Motor neuron (in vitro differentiated cells): ENCODE measurements around the gene MEG3. TPM values are rescaled to one million over a fixed set of nuclear protein-coding genes. Genes with fewer than 3 reads are reported as not detected.
A peak's percentile ranks its signal among the peaks of the same experiment; 100 is the strongest.
"Not testable (repeated sequence)": the region's sequence is repeated elsewhere in the genome, so short reads cannot be mapped to it uniquely, and the experiment has no call there.

Experiments
- ATAC-seq, 8 experiments: fragments of 200-7000 bp; cut with Tn5 transposase; replicated peaks in 6 of 8; 2 replicates each; pipeline ENCODE4 v1.8.0; 2021; ENCODE audit warnings: mild to moderate bottlenecking in 8 of 8, moderate library complexity in 8 of 8
- H3K27ac ChIP-seq, 2 donors: fragments of 250-450 bp; sonication (Bioruptor Pico); 2 replicates each; pipeline ENCODE4 v1.9.0; 2021; ENCODE audit warnings: antibody characterized with exemption in 2 of 2, mild to moderate bottlenecking in 2 of 2, moderate library complexity in 1 of 2
- H3K4me1 ChIP-seq, 2 donors: fragments of 250-450 bp; sonication (Bioruptor Pico); replicated peaks in 1 of 2; 2 replicates each; pipeline ENCODE4 v1.6.1; 2021; ENCODE audit warnings: antibody characterized with exemption in 2 of 2, mild to moderate bottlenecking in 2 of 2, moderate library complexity in 1 of 2
- H3K4me3 ChIP-seq, 5 donors: fragments of 250-450 bp; sonication (Bioruptor Pico); 2 replicates each; pipeline ENCODE4 v1.9.0; 2021; ENCODE audit warnings: antibody characterized with exemption in 5 of 5, mild to moderate bottlenecking in 5 of 5, moderate library complexity in 4 of 5
- WGBS, 10 experiments: fragments of 450-650 bp; shearing (Covaris generic); methylation state at CpG; one replicate each; pipeline ENCODE4 v1.0.0; 2022; 5-methylcytosine and 5-hydroxymethylcytosine counted together
- in situ Hi-C, 9 experiments: fragments of 400-800 bp; cut with MboI; loops; one replicate each; pipeline ENCODE4 v1.15.0; 2021; ENCODE audit warnings: low sequenced_read_pairs in 9 of 9, low pct_unique_long_range_greater_than_20kb in 2 of 9; ENCODE audit not compliant: unreplicated experiment in 9 of 9
- total RNA-seq, 8 experiments: library from RNA; unstranded; fragments of 300-600 nt; gene quantifications; 2 replicates each; pipeline versions ENCODE4 v1.2.3 to v1.2.4, GENCODE V29; 2022

MEG3 gene
- total RNA-seq, 8 experiments from 2014 or later: 1.9 to 1,167 (median 108) TPM

- H3K4me3 ChIP-seq: no peak overlapping the region
- H3K4me1 ChIP-seq: peaks cover 41 to 48% of the 10 kb centered on the region in 2 donors
- 86 to 100% (median 100%) methylated on average over 1 to 10 of the region's 13 CpGs; no CpG with 5 or more reads in 5 of the 10 experiments for WGBS, 10 experiments
- in situ Hi-C loops: no loop called here
- ATAC-seq: peak in 5 of 8 experiments; percentile 19 to 54 (median 40)
- H3K27ac ChIP-seq: peak overlapping the region; percentile 46 to 75
Measured at GRCh38 chr14:100791348-100791735, 34.6 kb upstream of the MEG3 start.

DNA sequence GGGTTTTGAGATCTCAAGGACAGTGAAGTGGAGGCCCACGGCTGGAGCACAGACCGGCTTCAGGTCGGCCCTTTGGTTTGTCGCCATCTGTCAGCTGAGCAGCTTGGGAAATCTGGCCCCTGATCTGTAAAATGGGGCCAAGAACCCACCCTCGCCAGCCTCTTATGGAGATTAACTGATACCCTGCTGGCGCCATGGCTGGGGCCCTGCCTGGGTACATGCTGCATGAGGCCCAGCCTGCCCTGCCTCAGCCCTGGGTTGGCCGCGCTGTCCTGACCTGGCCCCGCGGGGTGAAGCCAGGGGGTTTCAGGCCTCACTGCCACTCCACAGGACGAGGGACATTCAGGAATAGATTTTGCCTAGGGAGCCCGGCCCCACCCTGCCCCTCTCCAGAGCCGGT lies 33.9 kb upstream of the MEG3 start:
- no peak overlapping the region for H3K4me3 ChIP-seq
- ATAC-seq: no peak
- 90 to 100% (median 93%) methylated on average over 1 to 8 of the region's 13 CpGs; no CpG with 5 or more reads in 7 of the 10 experiments for WGBS, 10 experiments
- in situ Hi-C loops: no loop called here
- no peak overlapping the region for H3K27ac ChIP-seq
- peaks cover 34 to 41% of the 10 kb centered on the region in 2 donors for H3K4me1 ChIP-seq

- ATAC-seq: peak in 1 of 8 experiments; percentile 46
- no peak overlapping the region for H3K27ac ChIP-seq
- no peak overlapping the region for H3K4me3 ChIP-seq
- peaks cover 14 to 16% of the 10 kb centered on the region in 2 donors for H3K4me1 ChIP-seq
- 23 to 100% (median 87%) methylated on average over 1 to 4 of the region's 4 CpGs for WGBS, 10 experiments
- in situ Hi-C loops: no loop called here
Measured at GRCh38 chr14:100796946-100797345, 29.0 kb upstream of the MEG3 start.

DNA sequence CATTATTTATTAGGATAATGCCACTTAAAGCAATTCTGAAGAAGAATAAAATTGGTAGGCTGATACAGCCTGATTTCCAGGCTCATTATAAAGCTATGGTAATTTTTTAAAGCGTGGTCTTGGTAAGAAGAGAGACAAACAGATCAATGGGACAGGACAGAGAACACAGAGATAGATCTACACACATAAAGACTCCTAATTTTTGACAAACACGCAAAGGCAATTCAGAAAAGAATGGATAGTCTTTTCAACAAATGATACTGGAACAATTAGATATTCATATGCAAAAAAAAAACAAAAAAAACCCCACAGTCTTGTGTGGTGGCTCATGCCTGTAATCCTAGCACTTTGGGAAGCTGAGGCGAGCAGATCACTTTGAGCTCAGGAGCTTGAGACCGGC lies 25.9 kb upstream of the MEG3 start:
- peak in 2 of 8 experiments; percentile 16 to 18 for ATAC-seq
- in situ Hi-C loops: no loop called here
- H3K4me3 ChIP-seq: no peak overlapping the region
- WGBS, 10 experiments: 20 to 100% (median 78%) methylated on average over 1 to 4 of the region's 4 CpGs; no CpG with 5 or more reads in 1 of the 10 experiments
- H3K4me1 ChIP-seq: peaks cover 14 to 16% of the 10 kb centered on the region in 2 donors
- H3K27ac ChIP-seq: no peak overlapping the region

DNA sequence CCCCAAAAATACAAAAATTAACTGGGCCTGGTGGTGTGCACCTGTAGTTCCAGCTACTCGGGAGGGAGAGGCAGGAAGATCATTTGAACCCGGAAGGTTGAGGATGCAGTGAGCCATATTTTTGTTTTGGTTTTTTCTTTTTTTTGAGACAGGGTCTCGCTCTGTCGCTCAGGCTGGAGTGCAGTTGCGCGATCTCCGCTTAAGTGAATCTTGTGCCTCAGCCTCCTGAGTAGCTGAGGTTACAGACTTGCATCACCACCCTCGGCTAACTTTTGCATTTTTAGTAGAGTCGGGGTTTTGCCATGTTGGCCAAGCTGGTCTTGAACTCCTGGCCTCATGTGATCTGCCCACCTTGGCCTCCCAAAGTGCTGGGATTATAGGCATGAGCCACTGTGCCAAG lies 24.5 kb upstream of the MEG3 start:
- in situ Hi-C loops, ATAC-seq: not testable (repeated sequence)
- H3K4me1 ChIP-seq: peaks cover 14 to 16% of the 10 kb centered on the region in 2 donors

DNA sequence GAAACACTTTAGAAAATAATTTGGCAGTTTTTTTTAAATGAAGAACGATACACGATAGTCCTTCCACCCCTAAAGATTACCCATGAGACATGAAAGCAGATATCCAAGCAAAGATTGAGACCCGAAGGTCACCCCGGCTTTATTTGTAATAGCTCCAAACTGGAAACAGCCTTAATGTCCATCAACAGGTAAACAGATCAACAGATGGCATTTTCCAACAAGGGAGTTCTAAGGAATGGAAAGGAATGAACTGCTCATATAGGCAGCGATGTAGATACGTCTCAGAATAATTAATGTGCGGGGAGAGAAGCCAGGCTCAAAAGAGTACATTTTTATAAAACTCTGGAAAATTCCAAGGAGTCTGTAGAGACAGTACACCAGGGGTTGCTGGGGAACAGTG lies 23.7 kb upstream of the MEG3 start:
- in situ Hi-C loops: no loop called here
- 76 to 100% (median 94%) methylated on average over 1 to 7 of the region's 7 CpGs; no CpG with 5 or more reads in 1 of the 10 experiments for WGBS, 10 experiments
- no peak for ATAC-seq
- Histone ChIP-seq H3K4me1 (peaks cover 14 to 16% of the 10 kb centered on the region in 2 donors), H3K27ac (no peak overlapping the region), H3K4me3 (no peak overlapping the region)

More for the DNA sequence above, 24.5 kb upstream of the MEG3 start:
- H3K4me3 ChIP-seq, H3K27ac ChIP-seq: not testable (repeated sequence)
- 51 to 100% (median 82%) methylated on average over 1 to 9 of the region's 9 CpGs; no CpG with 5 or more reads in 1 of the 10 experiments for WGBS, 10 experiments

- no peak for ATAC-seq
- 60 to 88% (median 82%) methylated on average over 1 to 5 of the region's 5 CpGs; no CpG with 5 or more reads in 7 of the 10 experiments for WGBS, 10 experiments
- H3K4me3 ChIP-seq: no peak overlapping the region
- in situ Hi-C loops: no loop called here
- H3K4me1 ChIP-seq: peaks cover 14 to 16% of the 10 kb centered on the region in 2 donors
- no peak overlapping the region for H3K27ac ChIP-seq
Measured at GRCh38 chr14:100802766-100803165, 23.2 kb upstream of the MEG3 start.

DNA sequence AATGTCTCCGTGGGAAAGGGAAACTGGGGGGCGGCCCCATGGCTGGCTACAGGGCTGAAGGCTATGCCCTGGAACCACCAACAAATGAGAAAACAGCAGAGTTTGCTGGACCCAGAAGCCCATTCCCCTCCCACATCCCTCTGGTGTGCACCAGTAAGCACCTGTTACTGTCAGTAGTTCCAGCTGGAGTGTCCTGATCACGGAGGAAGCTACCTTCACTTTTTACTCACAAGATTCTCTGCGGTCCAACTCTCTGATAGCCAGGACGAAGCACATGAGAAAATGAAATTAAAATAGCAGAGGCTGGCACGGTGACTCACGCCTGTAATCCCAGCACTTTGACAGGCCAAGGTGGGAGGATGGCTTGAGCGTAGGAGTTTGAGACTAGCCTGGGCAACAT lies 22.7 kb upstream of the MEG3 start:
- Histone ChIP-seq H3K27ac (no peak overlapping the region), H3K4me1 (peaks cover 14 to 16% of the 10 kb centered on the region in 2 donors), H3K4me3 (no peak overlapping the region)
- in situ Hi-C loops: no loop called here
- 20 to 100% (median 78%) methylated on average over 1 to 8 of the region's 8 CpGs; no CpG with 5 or more reads in 4 of the 10 experiments for WGBS, 10 experiments
- ATAC-seq: peak in 1 of 8 experiments; percentile 24

DNA sequence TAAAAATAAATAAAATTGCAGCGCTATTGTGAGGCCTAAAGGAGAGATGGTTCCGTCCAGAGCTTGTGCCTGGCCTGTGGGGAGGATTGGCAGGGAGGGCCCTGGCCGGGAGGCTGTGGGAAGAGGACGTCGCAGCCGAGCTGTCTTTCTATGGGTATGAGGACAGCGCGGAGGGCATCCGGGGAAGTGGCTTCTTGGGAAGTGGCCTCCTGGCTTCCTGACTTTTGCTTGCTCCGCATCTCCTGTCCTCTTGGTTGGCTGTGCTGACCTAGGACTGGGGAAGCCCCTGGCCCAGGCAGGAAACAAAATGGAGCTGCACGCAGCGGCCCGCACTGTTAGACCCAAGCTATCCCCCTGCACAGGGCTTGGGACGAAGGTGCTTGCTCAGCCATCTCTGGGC lies 22.2 kb upstream of the MEG3 start:
- H3K4me1 ChIP-seq: peaks cover 14 to 16% of the 10 kb centered on the region in 2 donors
- 87 to 100% (median 93%) methylated on average over 1 to 7 of the region's 14 CpGs; no CpG with 5 or more reads in 3 of the 10 experiments for WGBS, 10 experiments
- in situ Hi-C loops: no loop called here
- no peak for ATAC-seq
- H3K4me3 ChIP-seq: no peak overlapping the region
- H3K27ac ChIP-seq: no peak overlapping the region

- H3K4me1 ChIP-seq: peaks cover 11 to 12% of the 10 kb centered on the region in 2 donors
- no peak overlapping the region for H3K4me3 ChIP-seq
- in situ Hi-C loops: no loop called here
- no peak for ATAC-seq
- 88 to 100% (median 92%) methylated on average over 1 to 4 of the region's 13 CpGs; no CpG with 5 or more reads in 3 of the 10 experiments for WGBS, 10 experiments
- H3K27ac ChIP-seq: no peak overlapping the region
Measured at GRCh38 chr14:100804138-100804537, 21.8 kb upstream of the MEG3 start.

- ATAC-seq: no peak
Measured at GRCh38 chr14:100804558-100805309, 21.2 kb upstream of the MEG3 start.

GRCh38 chr14:100806386-100806785 lies 19.5 kb upstream of the MEG3 start:
- in situ Hi-C loops: no loop called here
- no peak overlapping the region for H3K27ac ChIP-seq
- H3K4me3 ChIP-seq: no peak overlapping the region
- no peaks in the 10 kb centered on the region for H3K4me1 ChIP-seq
- no peak for ATAC-seq
- WGBS, 10 experiments: 67 to 100% (median 86%) methylated on average over 1 to 9 of the region's 9 CpGs; no CpG with 5 or more reads in 4 of the 10 experiments

More at GRCh38 chr14:100804558-100805309, 21.2 kb upstream of the MEG3 start:
- Histone ChIP-seq H3K4me1 (peaks cover 6 to 7% of the 10 kb centered on the region in 2 donors), H3K4me3 (no peak overlapping the region), H3K27ac (no peak overlapping the region)
- 38 to 96% (median 45%) methylated on average over 1 to 5 of the region's 9 CpGs; no CpG with 5 or more reads in 5 of the 10 experiments for WGBS, 10 experiments
- in situ Hi-C loops: no loop called here

GRCh38 chr14:100807496-100807895 lies 18.4 kb upstream of the MEG3 start:
- ATAC-seq: no peak

More at GRCh38 chr14:100807496-100807895, 18.4 kb upstream of the MEG3 start:
- H3K4me3 ChIP-seq: no peak overlapping the region
- in situ Hi-C loops: no loop called here
- 40 to 97% (median 89%) methylated on average over 1 to 11 of the region's 14 CpGs; no CpG with 5 or more reads in 4 of the 10 experiments for WGBS, 10 experiments
- H3K27ac ChIP-seq: no peak overlapping the region
- H3K4me1 ChIP-seq: no peaks in the 10 kb centered on the region
